Astrocyte (in vitro differentiated cells and primary cell): ENCODE results near the gene LRGUK.

Source experiments
- EZH2 ChIP-seq: IDR thresholded peaks from 2 replicates; pipeline ENCODE4 v1.6.1; 2012; ENCODE audit warnings: mild to moderate bottlenecking, low read length, inconsistent platforms; ENCODE audit not compliant: insufficient read depth
- TF ChIP-seq, protein P1 (sequence below): IDR thresholded peaks from 2 replicates; pipeline ENCODE4 v1.5.1; 2011; ENCODE audit warnings: low read depth, mild to moderate bottlenecking, inconsistent platforms, low read length, moderate library complexity; ENCODE audit not compliant: insufficient read depth

DNA sequence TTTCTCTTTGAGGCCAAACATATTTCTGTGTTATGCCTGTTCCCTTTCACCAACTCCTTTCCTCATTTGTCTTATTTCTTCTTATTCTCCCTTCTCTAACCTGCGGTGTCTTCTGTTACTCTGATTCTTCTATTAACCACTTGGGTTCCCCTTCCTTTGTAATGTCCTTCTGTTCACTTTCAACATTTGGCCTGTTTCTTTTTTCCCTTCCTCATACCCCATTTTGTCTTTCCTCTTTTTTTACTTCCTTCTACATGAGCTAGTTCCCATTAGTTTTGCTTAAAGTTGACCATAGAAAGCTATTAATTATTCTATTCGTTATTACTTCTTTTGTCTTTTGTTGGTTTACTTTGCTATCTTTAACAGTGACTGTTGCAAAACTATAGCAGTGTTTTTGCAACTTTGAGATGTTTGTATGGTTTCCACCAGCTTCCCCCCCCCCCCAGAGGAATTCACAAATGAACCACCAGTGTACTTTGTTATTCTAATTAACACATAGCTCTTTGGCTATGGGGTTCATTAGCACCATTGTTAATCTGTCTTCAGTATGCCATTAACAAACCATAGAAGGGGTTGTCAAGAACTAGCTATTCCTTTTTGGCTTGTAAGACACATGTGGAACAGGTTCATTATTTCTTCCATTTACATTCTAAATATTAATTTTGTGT is 2.9 kb downstream of the LRGUK start:
- TF ChIP-seq, protein P1, sequence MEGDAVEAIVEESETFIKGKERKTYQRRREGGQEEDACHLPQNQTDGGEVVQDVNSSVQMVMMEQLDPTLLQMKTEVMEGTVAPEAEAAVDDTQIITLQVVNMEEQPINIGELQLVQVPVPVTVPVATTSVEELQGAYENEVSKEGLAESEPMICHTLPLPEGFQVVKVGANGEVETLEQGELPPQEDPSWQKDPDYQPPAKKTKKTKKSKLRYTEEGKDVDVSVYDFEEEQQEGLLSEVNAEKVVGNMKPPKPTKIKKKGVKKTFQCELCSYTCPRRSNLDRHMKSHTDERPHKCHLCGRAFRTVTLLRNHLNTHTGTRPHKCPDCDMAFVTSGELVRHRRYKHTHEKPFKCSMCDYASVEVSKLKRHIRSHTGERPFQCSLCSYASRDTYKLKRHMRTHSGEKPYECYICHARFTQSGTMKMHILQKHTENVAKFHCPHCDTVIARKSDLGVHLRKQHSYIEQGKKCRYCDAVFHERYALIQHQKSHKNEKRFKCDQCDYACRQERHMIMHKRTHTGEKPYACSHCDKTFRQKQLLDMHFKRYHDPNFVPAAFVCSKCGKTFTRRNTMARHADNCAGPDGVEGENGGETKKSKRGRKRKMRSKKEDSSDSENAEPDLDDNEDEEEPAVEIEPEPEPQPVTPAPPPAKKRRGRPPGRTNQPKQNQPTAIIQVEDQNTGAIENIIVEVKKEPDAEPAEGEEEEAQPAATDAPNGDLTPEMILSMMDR, result no peak
- no peak for TF ChIP-seq EZH2
